Karpas-422 (cell line): Measurements from ENCODE around the gene USP47. TPM values are rescaled to one million over a fixed set of nuclear protein-coding genes. Genes with fewer than 3 reads are reported as not detected.

ENCODE experiments used
- DNase-seq: peaks from one replicate; pipeline ENCODE4 v3.0.0-alpha.2; 2015
- H2AFZ ChIP-seq: fragments of 200-600 bp; sonication (generic); 2 replicates; pipeline ENCODE4 v1.6.1; 2014; ENCODE audit warnings: antibody characterized with exemption, low read length, mixed read lengths
- H3K27ac ChIP-seq: fragments of 200-600 bp; sonication (generic); 2 replicates; pipeline ENCODE4 v1.5.1; 2014; ENCODE audit warnings: mild to moderate bottlenecking, low read length, moderate library complexity
- H3K27me3 ChIP-seq: fragments of 200-600 bp; sonication (generic); 2 replicates; pipeline ENCODE4 v1.6.1; 2014; ENCODE audit warnings: low read length, mixed read lengths
- H3K36me3 ChIP-seq: fragments of 200-600 bp; sonication (generic); 2 replicates; pipeline ENCODE4 v1.6.1; 2014; ENCODE audit warnings: low read length, mixed read lengths; ENCODE audit not compliant: insufficient read depth
- H3K4me1 ChIP-seq: fragments of 200-600 bp; sonication (generic); 2 replicates; pipeline ENCODE4 v1.6.1; 2014; ENCODE audit warnings: mild to moderate bottlenecking, low read length, mixed read lengths
- H3K4me2 ChIP-seq: fragments of 200-600 bp; sonication (generic); 2 replicates; pipeline ENCODE4 v1.6.1; 2014; ENCODE audit warnings: low read length, low read depth, mild to moderate bottlenecking; ENCODE audit not compliant: poor library complexity, severe bottlenecking
- H3K4me3 ChIP-seq: fragments of 200-600 bp; sonication (generic); 2 replicates; pipeline ENCODE4 v1.5.1; 2014; ENCODE audit warnings: mild to moderate bottlenecking, antibody characterized with exemption, low read length, mixed read lengths
- H3K79me2 ChIP-seq: fragments of 200-600 bp; sonication (generic); 2 replicates; pipeline ENCODE4 v1.6.1; 2014; ENCODE audit warnings: mild to moderate bottlenecking, low read length, mixed read lengths
- H3K9ac ChIP-seq: fragments of 200-600 bp; sonication (generic); 2 replicates; pipeline ENCODE4 v1.6.0; 2014; ENCODE audit warnings: low read length
- H3K9me2 ChIP-seq: fragments of 200-600 bp; sonication (generic), shearing (Covaris generic); replicated peaks from 2 replicates; pipeline ENCODE4 v1.6.0; 2014; ENCODE audit warnings: mild to moderate bottlenecking, low read length, moderate library complexity; ENCODE audit not compliant: insufficient read depth
- H3K9me3 ChIP-seq: fragments of 300-700, 200-600 bp; sonication (generic); 2 replicates; pipeline ENCODE4 v1.6.1; 2014; ENCODE audit warnings: low read length, mixed read lengths
- H4K20me1 ChIP-seq: fragments of 200-600 bp; sonication (generic); 2 replicates; pipeline ENCODE4 v1.6.1; 2014; ENCODE audit warnings: mild to moderate bottlenecking, antibody characterized with exemption, low read length, low read depth; ENCODE audit not compliant: insufficient read depth
- total RNA-seq: library from RNA; depleted of rRNA; stranded (reverse); fragments of >200 nt; shearing (Covaris generic); gene quantifications from 2 replicates; pipeline ENCODE4 v1.2.3, GENCODE V29; 2014; ENCODE audit warnings: low replicate concordance

The USP47 gene
- total RNA-seq, 1 experiment from 2014 or later: 61.2 TPM

DNA sequence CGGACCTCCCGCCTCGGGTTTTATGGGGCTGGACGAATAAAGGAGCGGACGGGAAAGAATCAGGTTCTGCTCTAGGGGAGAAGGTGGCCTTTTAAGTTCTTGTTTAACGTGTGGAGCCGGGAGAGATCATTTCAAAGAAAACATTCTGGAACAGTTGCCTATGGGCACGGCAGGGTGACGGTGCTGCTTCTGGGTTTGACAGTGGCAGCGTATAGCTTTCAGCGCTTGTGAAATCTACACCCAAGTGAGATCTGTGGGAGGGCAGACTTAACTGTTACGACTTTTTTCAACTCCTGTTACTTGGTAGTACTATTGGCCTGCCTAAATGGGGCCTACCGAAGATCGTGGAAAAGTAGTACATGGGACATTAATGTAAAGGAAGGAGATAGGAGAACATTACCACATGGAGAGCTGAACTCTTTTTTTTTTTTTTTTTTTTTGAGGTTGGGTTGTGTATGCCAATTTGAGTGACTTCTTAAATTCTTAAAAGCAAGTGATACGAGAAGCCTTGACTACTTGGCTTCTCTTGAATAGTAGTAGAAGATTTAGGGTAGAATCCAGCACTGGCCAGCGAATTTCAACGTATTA, 743 bp downstream of the USP47 start:
- Histone ChIP-seq H3K27ac (peak overlapping the region; percentile 75), H3K9ac (peak overlapping the region; percentile 97), H3K79me2 (peaks cover 56% of the 10 kb centered on the region), H2AFZ (peak overlapping the region; percentile 72), H3K4me3 (peak overlapping the region; percentile 96), H3K9me2 (no peaks in the 10 kb centered on the region), H3K4me1 (peaks cover 52% of the 10 kb centered on the region), H3K9me3 (no peaks in the 10 kb centered on the region), H3K4me2 (peak overlapping the region; percentile 76), H3K27me3 (no peaks in the 10 kb centered on the region), H4K20me1 (peaks cover 26% of the 10 kb centered on the region; the same call in 1 of the 2 replicates), H3K36me3 (no peaks in the 10 kb centered on the region)
- peak; percentile 88 for DNase-seq

DNA sequence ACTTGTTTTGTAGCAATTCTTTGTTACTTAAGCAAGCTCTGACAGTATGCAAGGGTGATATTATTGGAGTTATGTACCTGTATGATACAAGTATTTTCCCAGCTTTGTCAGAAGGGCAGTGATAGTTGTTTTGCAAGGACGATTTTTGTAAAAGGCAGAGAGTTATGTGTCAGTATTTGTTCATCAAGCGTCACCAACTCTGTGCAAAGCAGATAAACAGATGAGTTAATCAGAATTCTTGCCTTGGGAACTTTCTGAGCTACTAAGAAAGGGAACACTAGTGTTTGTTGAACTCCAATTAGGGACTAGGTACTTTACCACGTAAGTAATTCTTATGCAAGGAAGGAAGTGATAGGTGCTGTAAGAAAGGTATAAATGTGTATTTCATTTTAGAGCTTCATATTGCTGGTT, 1.4 kb downstream of the USP47 start:
- Histone ChIP-seq H3K4me1 (peaks cover 55% of the 10 kb centered on the region), H2AFZ (no peak overlapping the region)

DNA sequence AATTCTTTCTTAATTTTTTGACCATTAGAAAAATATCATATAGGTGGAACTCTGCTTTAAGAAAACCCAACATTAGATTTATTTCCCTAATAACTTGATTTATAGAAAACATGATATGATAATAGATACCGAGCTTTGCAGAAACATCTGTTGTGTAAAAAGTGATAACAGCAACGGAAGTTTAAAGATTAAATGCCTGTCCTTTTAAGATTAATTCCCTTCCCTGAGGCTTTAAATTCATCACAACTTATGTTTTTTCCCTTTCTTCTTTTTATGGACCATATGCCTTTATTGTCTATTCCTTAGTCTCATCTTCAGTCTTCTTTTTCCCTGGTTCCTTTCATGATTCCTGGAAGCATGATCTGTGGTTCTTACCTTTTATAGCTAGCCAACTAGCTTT, 1.9 kb downstream of the USP47 start:
- Histone ChIP-seq H3K4me2 (peak overlapping the region; percentile 76), H4K20me1 (peaks cover 29% of the 10 kb centered on the region; the same call in 1 of the 2 replicates), H3K9me3 (no peaks in the 10 kb centered on the region), H3K36me3 (no peaks in the 10 kb centered on the region), H3K4me3 (peak overlapping the region; percentile 96), H3K4me1 (peaks cover 55% of the 10 kb centered on the region), H2AFZ (no peak overlapping the region), H3K27me3 (no peaks in the 10 kb centered on the region), H3K27ac (no peak overlapping the region; the same call in 1 of the 2 replicates), H3K9ac (peak overlapping the region; percentile 97), H3K79me2 (peaks cover 67% of the 10 kb centered on the region), H3K9me2 (no peaks in the 10 kb centered on the region)
- no peak for DNase-seq

More for the DNA sequence above, 1.4 kb downstream of the USP47 start:
- Histone ChIP-seq H3K9me3 (no peaks in the 10 kb centered on the region), H4K20me1 (peaks cover 29% of the 10 kb centered on the region; the same call in 1 of the 2 replicates), H3K79me2 (peaks cover 63% of the 10 kb centered on the region), H3K9ac (peak overlapping the region; percentile 97), H3K36me3 (no peaks in the 10 kb centered on the region), H3K9me2 (no peaks in the 10 kb centered on the region), H3K4me3 (peak overlapping the region; percentile 96), H3K27me3 (no peaks in the 10 kb centered on the region), H3K27ac (peak overlapping the region; percentile 75), H3K4me2 (peak overlapping the region; percentile 76)
- DNase-seq: peak; percentile 54

DNA sequence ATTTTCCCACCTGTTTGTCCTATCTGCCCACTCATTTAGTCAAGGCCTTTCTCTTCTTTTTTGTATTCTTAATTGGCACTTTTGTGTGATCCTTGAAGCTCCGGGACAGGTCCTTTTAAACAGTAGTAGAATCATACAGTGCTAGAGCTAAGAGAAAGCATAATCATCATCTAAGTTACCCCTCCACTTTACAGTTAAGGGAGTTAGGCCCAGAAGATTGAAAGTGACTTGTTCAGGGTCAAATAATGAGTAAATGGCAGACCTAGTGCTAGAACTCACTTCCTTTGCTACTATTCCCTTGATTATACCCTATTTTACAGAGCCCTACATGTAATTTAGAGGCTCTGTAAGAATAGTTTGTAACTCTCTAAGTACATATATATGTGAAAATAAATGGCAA, 2.5 kb downstream of the USP47 start:
- H3K36me3 ChIP-seq: no peaks in the 10 kb centered on the region
- no peaks in the 10 kb centered on the region for H3K9me2 ChIP-seq
- no peaks in the 10 kb centered on the region for H3K9me3 ChIP-seq
- H4K20me1 ChIP-seq: peaks cover 32% of the 10 kb centered on the region; the same call in 1 of the 2 replicates
- H3K27me3 ChIP-seq: no peaks in the 10 kb centered on the region
- H3K4me1 ChIP-seq: peaks cover 59% of the 10 kb centered on the region
- no peak for DNase-seq
- H2AFZ ChIP-seq: no peak overlapping the region
- H3K4me2 ChIP-seq: peak overlapping the region; percentile 76
- peak overlapping the region; percentile 97; the same call in 1 of the 2 replicates for H3K9ac ChIP-seq
- peak overlapping the region; percentile 96 for H3K4me3 ChIP-seq
- peaks cover 74% of the 10 kb centered on the region for H3K79me2 ChIP-seq
- H3K27ac ChIP-seq: no peak overlapping the region

DNA sequence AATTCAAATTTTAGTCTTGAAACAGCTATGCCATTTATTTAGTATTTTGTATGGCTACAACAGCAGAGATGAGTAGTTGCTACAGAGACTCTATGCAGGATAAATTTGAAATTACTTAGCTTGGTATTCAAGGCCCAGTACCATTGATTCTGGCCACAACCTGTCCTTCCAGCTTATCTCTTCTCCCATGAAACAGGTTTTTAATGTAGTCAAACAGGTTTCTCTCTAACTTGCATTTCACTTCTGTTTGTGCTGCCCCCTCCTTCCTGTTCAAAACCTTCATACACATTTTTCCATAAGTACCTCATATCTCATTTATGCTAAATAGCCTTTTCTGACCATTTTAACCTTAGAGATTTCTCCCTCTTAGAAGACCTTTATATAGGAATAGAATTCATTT, 3.3 kb downstream of the USP47 start:
- Histone ChIP-seq H3K4me1 (peaks cover 65% of the 10 kb centered on the region), H3K9me2 (no peaks in the 10 kb centered on the region), H3K79me2 (peaks cover 82% of the 10 kb centered on the region), H4K20me1 (peaks cover 37% of the 10 kb centered on the region; the same call in 1 of the 2 replicates), H3K9me3 (no peaks in the 10 kb centered on the region), H3K27me3 (no peaks in the 10 kb centered on the region), H3K4me2 (peak overlapping the region; percentile 76), H3K4me3 (peak overlapping the region; percentile 96; the same call in 1 of the 2 replicates), H3K36me3 (no peaks in the 10 kb centered on the region), H2AFZ (no peak overlapping the region), H3K27ac (no peak overlapping the region), H3K9ac (no peak overlapping the region)
- no peak for DNase-seq

DNA sequence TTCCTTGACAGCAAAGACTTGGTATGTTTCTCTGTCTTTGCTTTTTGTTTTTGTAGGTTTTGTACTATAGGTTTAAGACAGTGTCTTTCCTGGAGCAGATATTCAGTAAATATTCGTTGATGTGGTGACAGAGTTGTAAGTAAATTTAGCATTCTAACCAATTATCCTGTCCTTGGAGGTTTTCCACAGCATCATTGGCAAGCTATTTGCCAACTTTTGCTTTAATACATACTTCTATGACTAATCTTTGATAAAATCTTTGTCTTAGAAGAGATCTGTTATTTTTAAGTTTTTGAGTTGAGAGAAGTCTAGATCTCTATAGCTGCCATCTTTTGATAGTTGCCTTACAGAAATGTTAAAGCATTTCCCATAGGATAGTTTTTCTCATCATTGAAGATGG, 3.8 kb downstream of the USP47 start:
- no peaks in the 10 kb centered on the region for H3K36me3 ChIP-seq
- no peak overlapping the region for H2AFZ ChIP-seq
- peaks cover 65% of the 10 kb centered on the region for H3K4me1 ChIP-seq
- H3K9me3 ChIP-seq: no peaks in the 10 kb centered on the region
- no peak for DNase-seq
- no peak overlapping the region for H3K4me3 ChIP-seq
- no peak overlapping the region for H3K9ac ChIP-seq
- no peaks in the 10 kb centered on the region for H3K27me3 ChIP-seq
- H3K27ac ChIP-seq: no peak overlapping the region
- peaks cover 37% of the 10 kb centered on the region; the same call in 1 of the 2 replicates for H4K20me1 ChIP-seq
- H3K9me2 ChIP-seq: no peaks in the 10 kb centered on the region
- H3K4me2 ChIP-seq: peak overlapping the region; percentile 76
- H3K79me2 ChIP-seq: peaks cover 86% of the 10 kb centered on the region

DNA sequence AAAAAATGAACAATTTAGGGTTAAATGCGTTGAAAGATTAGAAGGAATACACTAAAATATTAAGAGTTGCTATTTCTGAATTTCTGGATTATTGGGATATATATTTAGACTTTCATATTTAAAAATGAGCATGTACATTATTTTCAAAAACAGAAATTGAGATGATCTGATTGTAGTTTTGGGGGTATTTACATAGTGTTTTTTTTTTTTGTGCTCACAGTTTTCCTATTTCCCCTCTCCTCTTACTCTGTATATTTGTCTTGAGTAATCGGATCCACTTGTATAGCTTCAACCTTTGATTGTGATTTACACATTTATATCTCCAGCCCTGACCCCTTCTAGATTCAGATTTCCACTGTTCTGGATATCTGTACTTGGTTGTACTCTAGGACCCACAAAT, 5.3 kb downstream of the USP47 start:
- no peak overlapping the region; the same call in 1 of the 2 replicates for H3K27ac ChIP-seq
- no peak for DNase-seq
- no peaks in the 10 kb centered on the region for H3K36me3 ChIP-seq
- H3K9me3 ChIP-seq: no peaks in the 10 kb centered on the region
- H3K79me2 ChIP-seq: peaks cover 100% of the 10 kb centered on the region
- no peak overlapping the region for H3K9ac ChIP-seq
- H2AFZ ChIP-seq: no peak overlapping the region
- H3K27me3 ChIP-seq: no peaks in the 10 kb centered on the region
- H3K4me3 ChIP-seq: no peak overlapping the region
- H3K4me1 ChIP-seq: peaks cover 56% of the 10 kb centered on the region
- peaks cover 45% of the 10 kb centered on the region; the same call in 1 of the 2 replicates for H4K20me1 ChIP-seq
- no peaks in the 10 kb centered on the region for H3K9me2 ChIP-seq
- no peak overlapping the region for H3K4me2 ChIP-seq

DNA sequence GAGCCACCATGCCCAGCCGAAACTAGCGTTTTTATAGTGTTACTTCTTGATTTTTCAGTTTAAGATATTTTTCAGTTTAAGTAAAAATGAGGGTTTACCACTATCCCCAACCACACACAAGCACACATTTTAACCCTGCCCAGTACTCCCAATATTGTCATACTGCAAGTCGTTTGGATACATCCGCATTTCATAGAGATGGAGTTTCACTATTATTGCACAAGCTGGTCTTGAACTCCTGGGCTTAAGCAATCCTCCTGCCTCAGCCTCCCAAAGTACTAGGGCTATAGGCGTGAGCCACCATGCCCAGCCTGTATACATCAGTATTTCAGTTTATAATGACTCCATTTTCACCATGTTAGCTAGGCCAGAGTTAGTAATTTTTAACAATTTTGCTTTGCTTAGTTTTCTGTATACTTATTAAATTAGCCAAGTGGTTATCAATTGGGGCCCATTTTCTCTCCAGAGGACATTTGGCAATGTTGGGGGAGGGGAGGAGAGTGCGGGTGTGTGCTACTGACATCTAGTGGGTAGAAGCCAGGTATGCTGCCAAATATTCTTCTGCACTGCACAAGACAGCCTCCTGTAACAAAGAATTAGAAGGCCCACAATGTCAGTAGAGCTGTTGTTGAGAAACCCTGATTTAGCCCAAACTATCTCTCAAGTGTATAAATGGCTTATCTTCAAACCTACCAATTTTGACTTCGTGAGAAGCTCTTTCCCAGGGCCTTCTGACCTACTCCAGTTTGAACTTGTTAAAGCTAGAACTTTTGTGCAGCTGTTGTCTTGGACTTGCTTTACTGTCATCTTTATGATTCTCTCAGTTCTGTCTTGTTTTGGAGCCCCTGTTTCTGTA, 7.3 kb downstream of the USP47 start:
- Histone ChIP-seq H3K9ac (peak overlapping the region; percentile 9; the same call in 1 of the 2 replicates), H3K4me2 (no peak overlapping the region), H3K79me2 (peaks cover 99% of the 10 kb centered on the region), H2AFZ (no peak overlapping the region), H3K4me1 (peaks cover 46% of the 10 kb centered on the region), H3K27ac (peak overlapping the region; percentile 7; the same call in 1 of the 2 replicates), H3K4me3 (no peak overlapping the region), H3K9me3 (no peaks in the 10 kb centered on the region), H3K27me3 (no peaks in the 10 kb centered on the region), H3K9me2 (no peaks in the 10 kb centered on the region), H3K36me3 (no peaks in the 10 kb centered on the region), H4K20me1 (peaks cover 41% of the 10 kb centered on the region; the same call in 1 of the 2 replicates)
- peak; percentile 85 for DNase-seq
